Heart right ventricle (tissue), 16 donors: ENCODE data around the gene ABHD16B. TPM values are rescaled to one million over a fixed set of nuclear protein-coding genes. Genes with fewer than 3 reads are reported as not detected.

Experiments
- ATAC-seq, 8 donors: fragments of 200-7000 bp; cut with Tn5 transposase; one replicate each; pipeline ENCODE4 v1.9.1; 2020; ENCODE audit warnings: mild to moderate bottlenecking in 8 of 8, moderate library complexity in 8 of 8, moderate number of reproducible peaks in 1 of 8
- DNase-seq, 2 donors: peaks; one replicate each; pipeline ENCODE4 v3.0.0-alpha.2; 2020
- H3K27ac ChIP-seq, 10 donors: fragments of 200-600 bp; sonication (generic) in 2 of 10; one replicate each; pipeline versions ENCODE4 v1.5.0 to v1.8.0; 2020 to 2022; ENCODE audit warnings: mild to moderate bottlenecking in 3 of 10
- H3K27me3 ChIP-seq, 7 donors: fragments of 200-600 bp; one replicate each; pipeline ENCODE4 v1.8.0; 2021 to 2022; ENCODE audit warnings: mild to moderate bottlenecking in 2 of 7
- H3K36me3 ChIP-seq, 9 donors: fragments of 200-600 bp; sonication (generic) in 1 of 9; one replicate each; pipeline versions ENCODE4 v1.5.0 to v1.8.0; 2020 to 2022; ENCODE audit warnings: mild to moderate bottlenecking in 2 of 9
- H3K4me1 ChIP-seq, 9 donors: fragments of 200-600 bp; sonication (generic) in 1 of 9; one replicate each; pipeline versions ENCODE4 v1.5.0 to v1.8.0; 2020 to 2022; ENCODE audit warnings: mild to moderate bottlenecking in 4 of 9
- H3K4me3 ChIP-seq, 10 donors: fragments of 200-600 bp; sonication (generic) in 2 of 10; one replicate each; pipeline versions ENCODE4 v1.5.0 to v1.8.0; 2020 to 2022; ENCODE audit warnings: mild to moderate bottlenecking in 7 of 10, moderate library complexity in 2 of 10
- H3K9me3 ChIP-seq, 11 donors: fragments of 200-600 bp in 10 of 11; sonication (generic) in 2 of 11; one replicate each; pipeline versions ENCODE4 v1.5.0 to v1.8.0; 2013 to 2022; ENCODE audit warnings: mild to moderate bottlenecking in 2 of 11, control low read depth in 1 of 11, moderate library complexity in 1 of 11
- CTCF ChIP-seq, 9 donors: fragments of 200-600 bp; sonication (generic) in 2 of 9; IDR thresholded peaks; one replicate each; pipeline versions ENCODE4 v1.5.0 to v1.8.0; 2021 to 2022; ENCODE audit warnings: antibody characterized with exemption in 9 of 9, mild to moderate bottlenecking in 5 of 9, moderate library complexity in 1 of 9
- WGBS, 2 donors: extraction: QIAGEN DNeasy Blood & Tissue Kit; methylation state at CpG; one replicate each; pipeline ENCODE4 v1.1.7; 2013; ENCODE audit warnings: inconsistent platforms in 1 of 2; 5-methylcytosine and 5-hydroxymethylcytosine counted together
- intact Hi-C, 10 donors: fragments of 100-400 bp; cut with DNase I; formaldehyde crosslinking; loops; one replicate each; pipeline versions ENCODE4 v1.11.1 to v1.14.2; 2022
- polyA plus RNA-seq, 2 donors: library from polyadenylated mRNA; stranded (reverse); fragments of 200-250 nt; gene quantifications; one replicate each; pipeline ENCODE4 v1.2.3, GENCODE V29; 2013
- total RNA-seq, 10 donors: library from RNA; stranded (reverse); fragmentation: NEBNext Ultra II Directional in 3 of 10; extraction: Animal tissue kit (Norgen Biotek cat#: 25700) in 3 of 10; gene quantifications; one replicate each; pipeline versions ENCODE4 v1.2.1 to v1.2.4, GENCODE V29; 2021 to 2023
- donor health status: Arrhythmogenic right ventricular cardiomyopathy.
- donor health status: ischemic (EF 13 %, LVEDD 7.1; RV severe dilation, severe dysfunction).
- donor health status: healthy with polysubstance abuse.
- donor health status: DM: no; HTN: yes; CAD: no.
- donor health status: DM: no; HTN: no; CAD: no.
- donor health status: ischemic (EF 25% LVEDD 6.9; RV normal size, moderate dysfunction).
- donor health status: ischemic (EF 25% LVEDD 5.7; RV mildly dilated, moderate dysfunction).
- donor health status: healthy.
- donor health status: DM: yes; HTN: yes; CAD: no.
- donor health status: Ischemic cardiomyopathy.
- donor health status: ischemic (EF 35%, LVEDD 5.7; RV mildly dilated, moderate dysfunction).
- donor health status: nonischemic (EF 11% LVEDD 7.7; RV severe dilation, severe dysfunction).
- donor health status: DM: yes; HTN: yes; CAD: no.
- donor health status: PGD.
- donor health status: ischemic (EF 29% LVEDD 5.4; RV normal size, mild dysfunction).
- donor health status: nonischemic (EF 23%, LVEDD 6.1; RV moderate dilation, normal function).

The ABHD16B gene
- total and polyA plus RNA-seq, 12 donors, result 0.32 to 0.59 TPM; not detected in 10

GRCh38 chr20:63911176-63911575 is 49.9 kb downstream of the ABHD16B start:
- peaks cover 0 to 4% (median 0%) of the 10 kb centered on the region in 11 donors for H3K9me3 ChIP-seq
- H3K4me1 ChIP-seq, result peaks cover 0 to 67% (median 50%) of the 10 kb centered on the region in 9 donors
- peaks cover 0 to 7% (median 0%) of the 10 kb centered on the region in 9 donors for H3K36me3 ChIP-seq
- 45 to 63% methylated on average over 12 of the region's 12 CpGs for WGBS, 2 donors
- no peak for DNase-seq
- ATAC-seq, result peak in 3 of 8 donors; percentile 29 to 32 (median 30)
- no peak overlapping the region for H3K27ac ChIP-seq
- H3K4me3 ChIP-seq, result no peak overlapping the region
- no peaks in the 10 kb centered on the region for H3K27me3 ChIP-seq
- TF ChIP-seq CTCF (IDR thresholded peaks at IDR 0.05), result no peak
- intact Hi-C loops, result loop anchor here in 2 of 10 donors (5.0 kb wide), 1 partner anchor 61 kb away; no protein-coding TSS in a partner anchor

Other genes with a start within 250 kb of the ABHD16B start
- 1 to 10 TPM; 4.9 to 7.5 (median 5.8) TPM for gene GMEB2, start 234.4 kb upstream of the ABHD16B start, total RNA-seq
- 1 to 10 TPM; 6.0 to 8.2 TPM for gene GMEB2, start 234.4 kb upstream of the ABHD16B start, polyA plus RNA-seq
- 1 to 10 TPM; 1.7 to 9.9 (median 3.9) TPM for gene STMN3, start 208.1 kb upstream of the ABHD16B start, total RNA-seq
- 1 to 10 TPM; 9.7 TPM for gene STMN3, start 208.1 kb upstream of the ABHD16B start, polyA plus RNA-seq
- gene RTEL1, start 203.2 kb upstream of the ABHD16B start, total RNA-seq, result 10 to 100 TPM in 5 of 10 donors, 1 to 10 TPM in 5; 6.1 to 14.5 (median 10.3) TPM
- gene RTEL1, start 203.2 kb upstream of the ABHD16B start, polyA plus RNA-seq, result 10 to 100 TPM in 1 of 2 donors, 1 to 10 TPM in 1; 5.3 to 18.8 TPM
- gene TNFRSF6B, start 164.8 kb upstream of the ABHD16B start, total RNA-seq, result 1 to 10 TPM in 4 of 10 donors, under 1 TPM in 6; 0.26 to 5.1 (median 0.57) TPM
- 10 to 100 TPM; 11.7 to 12.5 TPM for gene TNFRSF6B, start 164.8 kb upstream of the ABHD16B start, polyA plus RNA-seq
- 10 to 100 TPM; 34.9 to 51.6 (median 38.8) TPM for gene ARFRP1, start 153.5 kb upstream of the ABHD16B start, total RNA-seq
- gene ARFRP1, start 153.5 kb upstream of the ABHD16B start, polyA plus RNA-seq, result 10 to 100 TPM; 43.2 to 59.1 TPM
- gene ZGPAT, start 153.5 kb upstream of the ABHD16B start, total RNA-seq, result 10 to 100 TPM; 11.8 to 21.7 (median 14.7) TPM
- 10 to 100 TPM; 26.5 to 44.7 TPM for gene ZGPAT, start 153.5 kb upstream of the ABHD16B start, polyA plus RNA-seq
- gene LIME1, start 124.8 kb upstream of the ABHD16B start, total RNA-seq, result 1 to 10 TPM in 9 of 10 donors, under 1 TPM in 1; 0.79 to 4.1 (median 2.7) TPM
- gene LIME1, start 124.8 kb upstream of the ABHD16B start, polyA plus RNA-seq, result 10 to 100 TPM in 1 of 2 donors, 1 to 10 TPM in 1; 4.9 to 15.7 TPM
- gene SLC2A4RG, start 121.7 kb upstream of the ABHD16B start, total RNA-seq, result 10 to 100 TPM; 64.4 to 85.3 (median 76.8) TPM
- 100 to 1,000 TPM in 1 of 2 donors, 10 to 100 TPM in 1; 36.3 to 114 TPM for gene SLC2A4RG, start 121.7 kb upstream of the ABHD16B start, polyA plus RNA-seq
- 10 to 100 TPM; 10.2 to 25.4 (median 14.7) TPM for gene ZBTB46, start 30.2 kb upstream of the ABHD16B start, total RNA-seq
- 10 to 100 TPM in 1 of 2 donors, 1 to 10 TPM in 1; 5.6 to 10.3 TPM for gene ZBTB46, start 30.2 kb upstream of the ABHD16B start, polyA plus RNA-seq
- gene TPD52L2, start 3.8 kb downstream of the ABHD16B start, total RNA-seq, result 10 to 100 TPM; 60.1 to 83.0 (median 72.8) TPM
- gene TPD52L2, start 3.8 kb downstream of the ABHD16B start, polyA plus RNA-seq, result 100 to 1,000 TPM in 1 of 2 donors, 10 to 100 TPM in 1; 50.6 to 119 TPM
- 10 to 100 TPM; 32.8 to 52.2 (median 38.5) TPM for gene DNAJC5, start 33.6 kb downstream of the ABHD16B start, total RNA-seq
- gene DNAJC5, start 33.6 kb downstream of the ABHD16B start, polyA plus RNA-seq, result 10 to 100 TPM; 19.5 to 23.8 TPM
- gene UCKL1, start 94.9 kb downstream of the ABHD16B start, total RNA-seq, result 10 to 100 TPM; 27.3 to 70.4 (median 39.0) TPM
- gene UCKL1, start 94.9 kb downstream of the ABHD16B start, polyA plus RNA-seq, result 100 to 1,000 TPM in 1 of 2 donors, 10 to 100 TPM in 1; 36.3 to 130 TPM
- 10 to 100 TPM; 11.1 to 14.8 (median 13.7) TPM for gene ZNF512B, start 108.4 kb downstream of the ABHD16B start, total RNA-seq
- 10 to 100 TPM in 1 of 2 donors, 1 to 10 TPM in 1; 4.6 to 11.8 TPM for gene ZNF512B, start 108.4 kb downstream of the ABHD16B start, polyA plus RNA-seq
- gene SAMD10, start 118.1 kb downstream of the ABHD16B start, total RNA-seq, result 1 to 10 TPM; 3.4 to 8.4 (median 4.0) TPM
- gene SAMD10, start 118.1 kb downstream of the ABHD16B start, polyA plus RNA-seq, result 1 to 10 TPM; 3.9 to 8.8 TPM
- gene PRPF6, start 119.6 kb downstream of the ABHD16B start, total RNA-seq, result 10 to 100 TPM; 43.8 to 53.6 (median 48.1) TPM
- 10 to 100 TPM; 27.8 to 48.4 TPM for gene PRPF6, start 119.6 kb downstream of the ABHD16B start, polyA plus RNA-seq
- under 1 TPM; 0.11 to 0.86 (median 0.39) TPM for gene C20orf204, start 174.7 kb downstream of the ABHD16B start, total RNA-seq
- under 1 TPM; 0.49 to 0.88 TPM for gene C20orf204, start 174.7 kb downstream of the ABHD16B start, polyA plus RNA-seq
- gene SOX18, start 188.1 kb downstream of the ABHD16B start, total RNA-seq, result 100 to 1,000 TPM in 1 of 10 donors, 10 to 100 TPM in 9; 23.5 to 129 (median 51.9) TPM
- 10 to 100 TPM; 37.2 to 60.0 TPM for gene SOX18, start 188.1 kb downstream of the ABHD16B start, polyA plus RNA-seq
- 10 to 100 TPM; 40.8 to 51.0 (median 44.9) TPM for gene TCEA2, start 201.7 kb downstream of the ABHD16B start, total RNA-seq
- gene TCEA2, start 201.7 kb downstream of the ABHD16B start, polyA plus RNA-seq, result 10 to 100 TPM; 35.0 to 54.9 TPM
- gene RGS19, start 218.0 kb downstream of the ABHD16B start, total RNA-seq, result 10 to 100 TPM in 1 of 10 donors, 1 to 10 TPM in 9; 1.8 to 13.1 (median 3.3) TPM
- 1 to 10 TPM; 4.5 to 6.4 TPM for gene RGS19, start 218.0 kb downstream of the ABHD16B start, polyA plus RNA-seq
- gene OPRL1, start 218.6 kb downstream of the ABHD16B start, total RNA-seq, result 1 to 10 TPM in 1 of 10 donors, under 1 TPM in 9; 0.27 to 1.3 (median 0.42) TPM
- gene OPRL1, start 218.6 kb downstream of the ABHD16B start, polyA plus RNA-seq, result under 1 TPM; 0.19 to 0.29 TPM
- not detected for gene LKAAEAR1, start 222.9 kb downstream of the ABHD16B start, total RNA-seq
- under 1 TPM in 1 of 2 donors, not detected in 1; 0.12 TPM for gene LKAAEAR1, start 222.9 kb downstream of the ABHD16B start, polyA plus RNA-seq
- gene NPBWR2, start 246.1 kb downstream of the ABHD16B start, total RNA-seq, result not detected
- gene NPBWR2, start 246.1 kb downstream of the ABHD16B start, polyA plus RNA-seq, result not detected